Dedifferentiated amniotic fluid mesenchymal stem cell (primary cell): ENCODE measurements around the gene PPHLN1.
"Not testable (repeated sequence)": the region's sequence is repeated elsewhere in the genome, so short reads cannot be mapped to it uniquely, and the experiment has no call there.

ENCODE experiments used
- DNase-seq: peaks from one replicate; pipeline ENCODE4 v3.0.0-alpha.2; 2016; ENCODE audit errors: extremely low spot score

Gene PPHLN1

GRCh38 chr12:42370013-42370412 is 44.0 kb downstream of the PPHLN1 start:
- no peak for DNase-seq

- DNase-seq = peak; percentile 49
Measured at GRCh38 chr12:42372154-42372791, 46.3 kb downstream of the PPHLN1 start.

- no peak for DNase-seq
Measured at GRCh38 chr12:42373669-42374068, 47.7 kb downstream of the PPHLN1 start.

GRCh38 chr12:42380733-42381132 is 54.8 kb downstream of the PPHLN1 start:
- DNase-seq = no peak

- no peak for DNase-seq
Measured at GRCh38 chr12:42382013-42382696, 56.2 kb downstream of the PPHLN1 start.

DNA sequence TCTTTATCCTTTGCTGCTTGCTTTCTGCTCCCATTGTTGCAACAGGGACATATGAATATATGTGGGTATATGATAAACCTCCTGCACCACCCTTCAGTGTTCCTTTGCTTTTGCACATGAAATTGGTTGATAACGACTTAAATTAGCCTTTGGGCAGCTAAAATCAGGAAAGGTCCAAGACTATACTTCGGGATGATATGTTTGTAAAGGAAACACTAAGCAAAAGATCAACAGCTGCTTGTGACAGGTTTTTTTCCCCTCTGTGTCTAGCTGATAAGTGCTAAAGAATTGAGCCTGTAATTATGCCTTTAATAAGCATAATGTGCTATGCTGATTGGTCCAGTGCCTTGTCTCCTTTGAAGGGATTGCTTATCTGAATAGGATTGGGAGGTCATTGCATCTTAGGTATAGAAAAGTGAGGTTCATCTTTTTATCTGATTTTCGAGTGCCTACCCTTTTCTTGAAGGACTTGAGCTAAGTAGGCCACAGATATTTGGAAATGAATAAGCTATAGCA is 59.4 kb downstream of the PPHLN1 start:
- DNase-seq = no peak

- DNase-seq = no peak
Measured at GRCh38 chr12:42386308-42386707, 60.3 kb downstream of the PPHLN1 start.

DNA sequence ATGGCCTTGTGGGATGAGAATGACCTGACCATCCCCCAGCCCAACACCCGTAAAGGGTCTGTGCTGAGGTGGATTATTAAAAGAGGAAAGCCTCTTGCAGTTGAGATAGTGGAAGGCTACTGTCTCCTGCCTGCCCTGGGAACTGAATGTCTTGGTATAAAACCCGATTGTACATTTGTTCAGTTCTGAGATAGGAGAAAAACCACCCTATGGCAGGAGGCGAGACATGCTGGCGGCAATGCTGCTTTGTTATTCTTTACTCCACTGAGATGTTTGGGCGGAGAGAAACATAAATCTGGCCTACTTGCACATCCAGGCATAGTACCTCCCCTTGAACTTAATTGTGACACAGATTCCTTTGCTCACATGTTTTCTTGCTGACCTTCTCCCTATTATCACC is 62.1 kb downstream of the PPHLN1 start:
- not testable (repeated sequence) for DNase-seq

DNA sequence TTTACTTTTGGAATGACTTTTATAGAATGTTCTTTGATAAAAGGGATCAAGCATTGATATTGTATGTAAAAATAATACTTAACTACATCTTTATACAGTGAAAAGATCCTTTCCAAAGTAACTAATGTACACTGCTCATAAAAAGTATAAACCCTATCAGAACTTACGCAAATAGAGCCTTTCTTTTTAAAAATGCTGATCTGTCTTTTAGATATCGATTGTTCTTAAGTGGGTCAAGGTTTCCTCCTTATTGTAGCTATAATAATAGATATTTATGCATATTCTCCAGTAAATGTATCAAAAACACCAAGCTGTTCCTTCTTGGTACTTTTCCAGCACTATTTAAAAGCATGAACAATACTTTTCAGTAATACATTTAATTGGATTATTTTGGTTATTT is 68.5 kb downstream of the PPHLN1 start:
- no peak for DNase-seq

DNA sequence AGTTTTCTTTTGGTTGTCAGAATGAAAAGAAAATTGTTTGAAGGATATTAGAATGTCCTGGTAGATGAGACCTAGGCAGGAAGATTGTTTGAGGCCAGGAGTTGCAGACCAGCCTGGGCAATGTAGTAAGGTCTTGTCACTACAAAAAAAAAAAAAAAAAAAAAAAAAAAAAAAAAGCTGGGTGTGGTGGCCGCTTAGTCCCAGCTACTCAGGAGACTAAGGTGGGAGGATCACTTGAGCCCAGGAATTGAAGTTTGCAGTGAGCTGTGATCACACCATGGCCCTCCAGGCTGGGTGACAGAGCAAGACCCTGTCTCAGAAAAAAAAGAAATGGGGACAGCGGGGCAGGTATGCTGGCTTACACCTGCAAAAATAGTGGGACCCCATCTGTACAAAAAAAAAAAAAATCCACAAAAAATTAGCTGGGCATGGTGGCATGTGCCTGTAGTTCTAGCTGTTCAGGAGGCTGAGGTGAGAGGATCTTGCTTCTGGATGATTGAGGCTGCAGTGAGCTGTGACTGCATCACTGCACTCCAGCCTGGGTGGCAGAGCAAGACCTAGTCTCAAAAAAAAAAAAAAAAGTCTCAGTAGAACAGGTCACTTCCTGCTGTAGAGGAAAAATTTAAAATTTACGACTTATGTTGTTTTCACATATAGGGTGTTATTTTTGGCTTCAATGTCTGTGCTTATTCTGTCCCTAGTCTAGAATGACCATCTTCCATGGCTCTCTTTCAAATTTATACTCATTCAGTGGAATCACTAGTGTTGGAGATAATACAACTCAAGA is 70.7 kb downstream of the PPHLN1 start:
- DNase-seq = no peak

DNA sequence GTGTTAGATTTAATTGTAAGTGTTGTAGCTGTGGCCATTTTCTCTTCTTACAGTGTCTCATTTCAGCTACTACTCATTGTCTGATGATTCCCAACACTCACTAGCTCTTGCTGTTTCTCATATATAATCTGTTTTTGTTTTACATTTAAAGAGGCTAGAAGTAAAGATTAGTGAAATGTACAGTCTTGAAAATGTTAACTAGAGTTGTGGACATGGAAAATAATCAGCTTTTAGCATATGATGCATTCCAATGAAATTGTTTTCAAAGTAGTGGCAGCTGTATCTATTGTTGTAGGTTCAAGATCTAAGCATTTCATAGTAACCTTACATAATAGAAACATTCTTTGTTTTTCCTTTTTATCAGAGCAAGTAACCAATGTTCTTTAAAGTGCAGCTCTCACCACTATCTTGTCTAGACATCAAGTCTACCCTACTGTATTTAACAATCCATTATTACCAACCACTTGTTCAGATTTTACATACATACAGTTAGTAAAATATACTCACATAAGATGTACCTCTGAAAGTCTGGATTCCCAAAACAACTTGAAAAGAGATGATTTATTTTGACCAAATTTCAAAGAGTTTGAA is 76.9 kb downstream of the PPHLN1 start:
- DNase-seq = no peak

DNA sequence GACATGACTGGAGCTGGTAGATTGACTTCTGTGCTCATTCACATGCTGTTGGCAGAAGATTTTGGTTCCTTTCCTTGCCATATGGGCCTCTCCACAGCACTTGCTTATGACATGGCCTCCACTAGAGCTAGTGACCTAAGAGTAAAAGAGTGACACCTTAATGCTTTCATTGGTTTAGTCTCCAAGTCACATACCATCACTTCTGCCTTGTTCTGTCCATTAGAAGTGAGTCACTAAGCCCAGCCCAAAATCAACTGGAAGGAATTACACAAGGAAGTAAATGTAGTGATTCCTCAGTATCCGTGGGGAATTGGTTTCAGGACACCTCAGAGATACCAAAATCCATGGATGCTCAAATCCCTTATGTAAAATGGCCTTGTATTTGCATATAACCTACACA is 81.3 kb downstream of the PPHLN1 start:
- no peak for DNase-seq

DNA sequence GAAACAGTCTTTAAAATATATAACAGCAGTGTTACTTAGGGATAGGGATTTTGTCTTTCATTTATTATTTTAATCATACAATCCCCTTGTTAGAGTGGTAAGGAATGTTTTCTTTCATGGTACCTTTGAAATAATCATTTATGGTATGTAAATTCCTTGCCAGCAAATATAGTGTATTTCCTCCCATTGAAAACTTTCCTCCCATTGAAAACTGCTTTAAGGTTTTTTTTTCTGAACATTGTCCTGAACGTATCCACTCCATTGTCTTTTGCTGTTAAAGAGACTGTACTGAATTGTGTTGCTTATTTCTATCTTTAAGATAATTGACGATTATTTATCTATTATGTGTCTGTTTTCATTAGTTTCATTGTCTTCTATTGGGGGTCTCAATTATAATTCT is 83.5 kb downstream of the PPHLN1 start:
- DNase-seq = no peak

GRCh38 chr12:42410340-42410739 is 84.4 kb downstream of the PPHLN1 start:
- DNase-seq = no peak

- no peak for DNase-seq
Measured at GRCh38 chr12:42420395-42420794, 94.4 kb downstream of the PPHLN1 start.

- peak; percentile 77 for DNase-seq
Measured at GRCh38 chr12:42421844-42422779, 96.1 kb downstream of the PPHLN1 start.

DNA sequence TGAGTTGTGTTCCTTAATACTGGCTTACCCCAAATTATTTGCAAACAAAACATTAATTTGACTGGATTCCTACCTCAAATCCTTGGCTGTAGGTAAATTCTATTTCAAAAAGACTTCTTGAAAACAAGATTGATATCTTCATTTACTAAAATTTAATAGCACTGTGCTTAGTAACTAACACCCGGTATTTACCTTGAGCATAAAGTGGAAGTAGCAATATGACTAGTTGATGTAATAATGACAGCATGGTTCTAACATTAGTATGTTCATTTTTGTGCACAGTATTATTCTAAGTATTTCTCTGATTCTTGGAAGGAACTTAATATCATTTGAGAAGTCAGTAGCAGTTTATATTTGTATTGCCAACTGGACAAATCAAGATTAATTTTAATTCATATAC is 96.8 kb downstream of the PPHLN1 start:
- no peak for DNase-seq

GRCh38 chr12:42426746-42427145 is 100.8 kb downstream of the PPHLN1 start:
- no peak for DNase-seq

- no peak for DNase-seq
Measured at GRCh38 chr12:42428850-42429249, 102.9 kb downstream of the PPHLN1 start.

DNA sequence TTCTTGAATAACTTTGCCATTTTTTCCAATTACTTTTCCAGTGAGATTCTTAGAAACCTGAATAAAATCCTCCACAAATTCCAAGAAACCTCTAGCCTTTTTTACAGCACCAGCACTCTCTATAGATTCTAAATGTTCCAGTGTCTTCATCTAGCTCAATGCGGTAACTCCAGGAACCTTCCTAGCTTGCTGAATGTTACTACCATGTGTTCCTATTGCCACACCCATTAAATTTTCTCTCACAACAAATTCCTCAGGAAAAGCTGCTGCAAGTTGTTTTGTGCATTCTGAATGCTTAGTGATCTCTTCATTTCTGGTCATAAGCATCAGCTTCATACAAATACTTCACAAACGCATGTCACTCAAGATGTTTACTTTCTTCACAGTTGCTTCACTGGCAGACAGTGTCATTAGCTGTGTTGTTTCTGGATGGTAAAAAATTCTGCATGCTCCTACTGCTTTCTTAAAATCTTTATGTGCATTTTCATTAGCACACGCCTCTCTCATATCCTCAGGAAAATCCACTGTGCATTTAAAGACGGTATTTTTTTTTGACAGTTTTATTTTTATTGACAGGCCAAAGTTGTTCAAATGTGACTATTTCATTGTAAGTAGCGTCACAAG is 106.7 kb downstream of the PPHLN1 start:
- DNase-seq = no peak

DNA sequence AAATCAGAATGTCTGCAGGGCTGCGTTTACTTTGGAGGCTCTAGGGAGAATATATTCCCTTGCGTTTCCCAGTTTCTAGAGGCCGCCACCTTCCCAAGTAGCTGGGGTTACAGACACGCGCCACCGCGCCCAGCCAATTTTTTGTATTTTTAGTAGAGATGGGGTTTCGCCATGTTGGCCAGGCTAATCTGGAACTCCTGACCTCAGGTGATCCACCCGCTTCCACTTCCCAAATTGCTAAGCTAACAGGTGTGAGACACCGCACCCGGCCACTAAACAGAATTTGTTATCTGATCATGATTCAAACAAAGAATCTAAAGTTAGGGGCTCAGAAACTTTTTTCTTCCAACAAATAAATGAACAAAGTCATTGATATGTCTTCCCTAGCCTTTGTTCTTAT is 114.6 kb downstream of the PPHLN1 start:
- DNase-seq = no peak
